ENCODE results near the gene SHISAL2A. TPM values are rescaled to one million over a fixed set of nuclear protein-coding genes. Genes with fewer than 3 reads are reported as not detected.

Gene SHISAL2A
- total and polyA plus RNA-seq, 2 of the 8 experiments (the other 6 are each of a cell fraction or from before 2014, with no cell fraction given), result 0.74 to 2.1 TPM

DNA sequence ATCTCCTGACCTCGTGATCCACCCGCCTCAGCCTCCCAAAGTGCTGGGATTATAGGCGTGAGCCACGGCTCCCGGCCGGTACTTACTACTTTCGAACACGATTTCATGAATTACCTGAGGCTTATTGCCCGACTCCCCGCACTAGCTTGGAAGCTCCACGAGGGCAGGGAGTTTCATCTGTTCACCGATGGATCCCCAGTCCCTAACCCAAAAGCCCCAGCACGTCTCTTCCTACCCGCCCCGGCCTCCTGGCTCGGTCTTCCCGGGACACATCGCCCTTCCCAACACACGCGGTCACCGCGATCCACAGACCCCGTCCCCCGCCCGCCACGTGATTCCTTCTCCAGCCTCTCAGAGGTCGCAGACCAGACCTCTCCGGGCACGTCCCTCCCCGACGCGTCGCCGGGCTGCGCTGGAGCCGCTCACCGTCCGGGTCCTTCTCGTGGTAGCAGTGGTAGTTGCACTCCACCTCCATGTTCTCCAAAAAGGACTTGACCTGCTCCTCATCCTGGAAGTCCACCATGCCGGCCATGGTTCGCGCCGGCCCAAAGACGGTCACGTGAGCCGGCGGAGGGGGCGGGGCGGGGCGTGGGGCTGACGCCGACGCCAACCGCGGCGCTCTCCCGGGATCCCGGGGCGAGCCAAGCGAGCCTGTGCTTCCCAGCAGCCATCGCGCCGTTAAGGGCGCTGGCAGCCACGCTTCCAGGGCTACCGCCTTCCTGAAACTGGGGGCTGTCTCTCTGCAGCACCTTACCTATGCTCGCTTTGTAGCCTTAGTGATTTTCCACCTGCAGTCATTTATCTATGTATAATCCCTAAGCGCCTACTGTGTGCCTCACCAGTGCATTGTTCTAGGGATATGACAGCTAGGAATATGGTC, 65.1 kb downstream of the SHISAL2A start, which contains the start of gene COA7:
Gene COA7, minus strand, starts transcription at position 553 of the 880 bp plus-strand sequence. Its CDS starts 21 bp downstream, at position 532.
- Histone ChIP-seq H3K14ac (ENCODE audit: insufficient read length) (no peak within 1 kb of the TSS), H3K4me3 (ENCODE audit: extremely low read depth in 1 of 4, insufficient read depth in 2 of 4, low read depth in 3 of 4, low read length in 4 of 4) (peak within 1 kb of the TSS; percentile 80 to 89 (median 84)), H3K27me3 (replicated peaks in 1 of 4; ENCODE audit: control insufficient read depth in 3 of 4, extremely low read depth in 1 of 4, insufficient read depth in 3 of 4, low read length in 3 of 4) (no peaks in the 10 kb centered on the region), H2BK15ac (ENCODE audit: low read length) (peak within 1 kb of the TSS; percentile 98), H3K56ac (replicated peaks; ENCODE audit: insufficient read length, low read depth, low read length) (peak within 1 kb of the TSS; percentile 83), H3K9me3 (ENCODE audit: insufficient read depth in 2 of 2, low read depth in 1 of 2, low read length in 1 of 2) (no peaks in the 10 kb centered on the region), H2BK12ac (ENCODE audit: low read depth, low read length) (peak within 1 kb of the TSS; percentile 53), H3K23me2 (ENCODE audit: low read depth, low read length) (peaks cover 7% of the 10 kb centered on the region), H3K9ac (replicated peaks in 1 of 4; ENCODE audit: extremely low read depth in 1 of 4, low read depth in 3 of 4, low read length in 3 of 4) (peak within 1 kb of the TSS; percentile 69 to 88 (median 88)), H3K79me1 (ENCODE audit: low read depth, low read length) (peaks cover 5% of the 10 kb centered on the region), H4K8ac (ENCODE audit: extremely low read depth, insufficient read depth, low read length) (peak within 1 kb of the TSS; percentile 97), H3K23ac (ENCODE audit: insufficient read length) (no peak within 1 kb of the TSS), H2AFZ (ENCODE audit: low read length) (peak within 1 kb of the TSS; percentile 88), H3K4me1 (replicated peaks in 1 of 4; ENCODE audit: control insufficient read depth in 3 of 4, insufficient read depth in 4 of 4, low read length in 3 of 4) (peaks cover 4 to 9% (median 7%) of the 10 kb centered on the region in 4 experiments; a peak in 5 of 7 replicates), H2BK5ac (ENCODE audit: low read depth, low read length) (peak within 1 kb of the TSS; percentile 91), H3K79me2 (ENCODE audit: control insufficient read depth in 1 of 2, insufficient read depth in 2 of 2, low read length in 2 of 2) (peaks cover 11 to 45% of the 10 kb centered on the region in 2 experiments), H4K20me1 (replicated peaks in 1 of 2; ENCODE audit: control insufficient read depth in 1 of 2, insufficient read depth in 2 of 2, low read length in 2 of 2) (peaks cover 0 to 1% of the 10 kb centered on the region in 2 experiments), H3K36me3 (ENCODE audit: control insufficient read depth in 2 of 4, insufficient read depth in 4 of 4, low read length in 3 of 4) (peaks cover 0 to 9% (median under 1%) of the 10 kb centered on the region in 4 experiments; a peak in 3 of 8 replicates), H3K27ac (ENCODE audit: low read depth, low read length) (peak within 1 kb of the TSS; percentile 78; the same call in 1 of the 2 replicates), H2BK120ac (replicated peaks; ENCODE audit: low read depth, low read length) (no peak within 1 kb of the TSS), H4K91ac (replicated peaks; ENCODE audit: insufficient read length, low read length) (peak within 1 kb of the TSS; percentile 99), H4K5ac (ENCODE audit: insufficient read length, low read depth, low read length) (peak within 1 kb of the TSS; percentile 95), H2BK20ac (ENCODE audit: low read length) (peak within 1 kb of the TSS; percentile 72; the same call in 1 of the 2 replicates), H2AK5ac (ENCODE audit: low read depth, low read length) (no peak within 1 kb of the TSS; the same call in 1 of the 2 replicates), H3K4ac (replicated peaks; ENCODE audit: insufficient read length, low read depth, low read length) (peak within 1 kb of the TSS; percentile 81), H3K4me2 (ENCODE audit: insufficient read depth in 1 of 2, low read depth in 2 of 2, low read length in 2 of 2) (peak within 1 kb of the TSS; percentile 87 to 90), H3K18ac (ENCODE audit: extremely low read depth, low read length) (peak within 1 kb of the TSS; percentile 98)
- ChIA-PET CTCF (ENCODE audit: partially characterized antibody) (interaction anchor here (0.6 to 1.7 kb wide), 5 partner anchors 11 to 482 kb away, joined by 3 to 6 read pairs (median 3); partner anchors contain the start of gene ECHDC2), POLR2A (ENCODE audit: partially characterized antibody) (interaction anchor here (0.6 to 1.7 kb wide), 4 partner anchors 12 to 332 kb away, joined by 3 to 7 read pairs (median 4); partner anchors contain the start of genes CC2D1B, TUT4 and ZYG11B)
- DNase-seq (ENCODE audit: low read depth in 1 of 2, low spot score in 2 of 2), result peak in 1 of 2 experiments; percentile 88
- no peak for FAIRE-seq
- 7% methylated on average over 36 of the region's 68 CpGs; no CpG with 5 or more reads in 1 of the 2 experiments for WGBS, 2 experiments (ENCODE audit: extremely low coverage in 1 of 2, insufficient coverage in 1 of 2, insufficient read length in 1 of 2, insufficient replicate concordance in 2 of 2, low coverage in 1 of 2, low lambda C conversion rate in 2 of 2, missing lambda C conversion rate in 1 of 2)
- TF ChIP-seq CTBP2 (IDR thresholded peaks at IDR 0.05; ENCODE audit: borderline replicate concordance, insufficient read depth, insufficient read length, low read length), result no peak
- TF ChIP-seq RAD21 (IDR thresholded peaks at IDR 0.05 in 1 of 2, conservative IDR thresholded peaks at IDR 0.05 in 1 of 2; ENCODE audit: low read depth in 2 of 2, low read length in 2 of 2), result no peak
- no peak for TF ChIP-seq CHD2 (IDR thresholded peaks at IDR 0.05; ENCODE audit: low read length)
- TF ChIP-seq KDM4A (IDR thresholded peaks at IDR 0.05; ENCODE audit: low read depth, low read length, severe bottlenecking), result peak; percentile 93
- TF ChIP-seq, protein P1, sequence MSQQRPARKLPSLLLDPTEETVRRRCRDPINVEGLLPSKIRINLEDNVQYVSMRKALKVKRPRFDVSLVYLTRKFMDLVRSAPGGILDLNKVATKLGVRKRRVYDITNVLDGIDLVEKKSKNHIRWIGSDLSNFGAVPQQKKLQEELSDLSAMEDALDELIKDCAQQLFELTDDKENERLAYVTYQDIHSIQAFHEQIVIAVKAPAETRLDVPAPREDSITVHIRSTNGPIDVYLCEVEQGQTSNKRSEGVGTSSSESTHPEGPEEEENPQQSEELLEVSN (IDR thresholded peaks at IDR 0.05), result peak; percentile 98
- peak; percentile 86; the same call in 1 of the 2 replicates for TF ChIP-seq RBBP5 (IDR thresholded peaks at IDR 0.05; ENCODE audit: borderline replicate concordance, low read depth, low read length)
- TF ChIP-seq GTF2F1 (IDR thresholded peaks at IDR 0.05; ENCODE audit: borderline replicate concordance, low read depth, low read length), result peak; percentile 52; the same call in 1 of the 2 replicates
- peak; percentile 64 for TF ChIP-seq CREB1 (IDR thresholded peaks at IDR 0.05)

All from H1 (cell line).